Measurements from ENCODE around the gene ROR1. TPM values are rescaled to one million over a fixed set of nuclear protein-coding genes. Genes with fewer than 3 reads are reported as not detected.

The ROR1 gene
- total RNA-seq, 1 donor = 52.5 TPM

- H3K27me3 ChIP-seq (ENCODE audit: insufficient read depth, low read length) = no peaks in the 10 kb centered on the region
- no peak for TF ChIP-seq CTCF (IDR thresholded peaks at IDR 0.05; ENCODE audit: extremely low read depth, low read depth, low read length)
- H3K36me3 ChIP-seq (ENCODE audit: insufficient read depth, low read length) = no peaks in the 10 kb centered on the region
- no peak overlapping the region for H2AFZ ChIP-seq (ENCODE audit: low read length)
- H3K4me2 ChIP-seq (ENCODE audit: insufficient read depth, low read length) = no peak overlapping the region
- no peak overlapping the region for H3K4me3 ChIP-seq (ENCODE audit: insufficient read depth, low read length)
- DNase-seq (ENCODE audit: insufficient read length, low spot score, missing footprints) = no peak
- peaks cover 74% of the 10 kb centered on the region for H3K79me2 ChIP-seq (ENCODE audit: insufficient read depth, low read length)
- no peaks in the 10 kb centered on the region for H3K9me3 ChIP-seq (ENCODE audit: low read depth, low read length)
- H4K20me1 ChIP-seq (ENCODE audit: insufficient read depth, low read length) = peaks cover 11% of the 10 kb centered on the region
- peaks cover 35% of the 10 kb centered on the region for H3K4me1 ChIP-seq (ENCODE audit: insufficient read depth, low read length)
- no peak overlapping the region for H3K27ac ChIP-seq (ENCODE audit: low read depth, low read length)
These were observed 107.2 kb downstream of the ROR1 start for GRCh38 chr1:63880958-63881576.

- Histone ChIP-seq H3K4me3 (ENCODE audit: insufficient read depth, low read length) (no peak overlapping the region), H3K79me2 (ENCODE audit: insufficient read depth, low read length) (peaks cover 77% of the 10 kb centered on the region), H4K20me1 (ENCODE audit: insufficient read depth, low read length) (peaks cover 18% of the 10 kb centered on the region), H3K9me3 (ENCODE audit: low read depth, low read length) (no peaks in the 10 kb centered on the region), H3K27ac (ENCODE audit: low read depth, low read length) (no peak overlapping the region), H3K27me3 (ENCODE audit: insufficient read depth, low read length) (no peaks in the 10 kb centered on the region), H2AFZ (ENCODE audit: low read length) (no peak overlapping the region), H3K4me2 (ENCODE audit: insufficient read depth, low read length) (no peak overlapping the region), H3K36me3 (ENCODE audit: insufficient read depth, low read length) (no peaks in the 10 kb centered on the region), H3K4me1 (ENCODE audit: insufficient read depth, low read length) (peaks cover 24% of the 10 kb centered on the region)
- no peak for DNase-seq (ENCODE audit: insufficient read length, low spot score, missing footprints)
- TF ChIP-seq CTCF (IDR thresholded peaks at IDR 0.05; ENCODE audit: extremely low read depth, low read depth, low read length) = no peak
These were observed 108.4 kb downstream of the ROR1 start for GRCh38 chr1:63882048-63882704.

- Histone ChIP-seq H3K4me3 (ENCODE audit: insufficient read depth, low read length) (no peak overlapping the region), H3K4me2 (ENCODE audit: insufficient read depth, low read length) (no peak overlapping the region), H3K36me3 (ENCODE audit: insufficient read depth, low read length) (no peaks in the 10 kb centered on the region), H3K27me3 (ENCODE audit: insufficient read depth, low read length) (no peaks in the 10 kb centered on the region), H3K4me1 (ENCODE audit: insufficient read depth, low read length) (peaks cover 10% of the 10 kb centered on the region), H3K9me3 (ENCODE audit: low read depth, low read length) (no peaks in the 10 kb centered on the region), H4K20me1 (ENCODE audit: insufficient read depth, low read length) (peaks cover 22% of the 10 kb centered on the region), H2AFZ (ENCODE audit: low read length) (no peak overlapping the region), H3K79me2 (ENCODE audit: insufficient read depth, low read length) (peaks cover 83% of the 10 kb centered on the region), H3K27ac (ENCODE audit: low read depth, low read length) (no peak overlapping the region)
- TF ChIP-seq CTCF (IDR thresholded peaks at IDR 0.05; ENCODE audit: extremely low read depth, low read depth, low read length) = no peak
- DNase-seq (ENCODE audit: insufficient read length, low spot score, missing footprints) = no peak
These were observed 109.8 kb downstream of the ROR1 start for GRCh38 chr1:63883494-63884235.

- Histone ChIP-seq H3K9me3 (ENCODE audit: low read depth, low read length) (no peaks in the 10 kb centered on the region), H2AFZ (ENCODE audit: low read length) (no peak overlapping the region), H3K4me2 (ENCODE audit: insufficient read depth, low read length) (no peak overlapping the region), H3K79me2 (ENCODE audit: insufficient read depth, low read length) (peaks cover 87% of the 10 kb centered on the region), H3K27me3 (ENCODE audit: insufficient read depth, low read length) (no peaks in the 10 kb centered on the region), H3K4me3 (ENCODE audit: insufficient read depth, low read length) (no peak overlapping the region), H3K27ac (ENCODE audit: low read depth, low read length) (no peak overlapping the region), H3K36me3 (ENCODE audit: insufficient read depth, low read length) (no peaks in the 10 kb centered on the region), H4K20me1 (ENCODE audit: insufficient read depth, low read length) (peaks cover 22% of the 10 kb centered on the region), H3K4me1 (ENCODE audit: insufficient read depth, low read length) (peaks cover 7% of the 10 kb centered on the region)
- no peak for DNase-seq (ENCODE audit: insufficient read length, low spot score, missing footprints)
- TF ChIP-seq CTCF (IDR thresholded peaks at IDR 0.05; ENCODE audit: extremely low read depth, low read depth, low read length) = no peak
These were observed 110.7 kb downstream of the ROR1 start for GRCh38 chr1:63884486-63884885.

Measured in osteoblast (primary cell).